IMR-90 (cell line): Measurements from ENCODE around the gene LGI4. TPM values are rescaled to one million over a fixed set of nuclear protein-coding genes. Genes with fewer than 3 reads are reported as not detected.
"Not testable (repeated sequence)": the region's sequence is repeated elsewhere in the genome, so short reads cannot be mapped to it uniquely, and the experiment has no call there.

ENCODE experiments used
- ATAC-seq: fragments of 200-7000 bp; cut with Tn5 transposase; 2 replicates; pipeline ENCODE4 v1.9.1; 2020; ENCODE audit warnings: low read depth, mild to moderate bottlenecking, moderate library complexity
- BruUV-seq: library from RNA; stranded (reverse); fragments of 400-500 nt; replicated peaks from 2 replicates; lab custom pipeline; 2021; lab: Mats Ljungman, UMichigan
- CTCF ChIA-PET: fragments of 300-600 bp; formaldehyde crosslinking; extraction: SDS; loops from one replicate; lab custom pipeline; 2021; ENCODE audit warnings: antibody characterized with exemption; lab: Yijun Ruan, JAX
- POLR2A ChIA-PET: fragments of 300-600 bp; sonication (Branson Sonifier 250); formaldehyde crosslinking; loops from one replicate; lab custom pipeline; 2022; ENCODE audit warnings: antibody characterized with exemption; ENCODE audit not compliant: unreplicated experiment; lab: Charles Lee
- DNase-seq: peaks from one replicate; pipeline ENCODE4 v3.0.0; 2013
- H2AFZ ChIP-seq: replicated peaks from 2 replicates; pipeline ENCODE3; 2013; ENCODE audit warnings: low read length, mild to moderate bottlenecking; ENCODE audit not compliant: poor library complexity
- H2AK5ac ChIP-seq: 2 replicates; pipeline ENCODE4 v1.6.1; 2013; ENCODE audit warnings: low read depth, low read length, inconsistent platforms
- H2AK9ac ChIP-seq: replicated peaks from 2 replicates; pipeline ENCODE3; 2013; ENCODE audit warnings: mild to moderate bottlenecking, low read depth, low read length, moderate library complexity; ENCODE audit not compliant: poor library complexity
- H2BK120ac ChIP-seq: 2 replicates; pipeline ENCODE4 v1.6.1; 2013; ENCODE audit warnings: low read depth, low read length, inconsistent platforms
- H2BK15ac ChIP-seq: 3 replicates; pipeline ENCODE4 v1.6.1; 2013; ENCODE audit warnings: low read depth, low read length, inconsistent platforms
- H2BK20ac ChIP-seq: 2 replicates; pipeline ENCODE4 v1.6.1; 2013; ENCODE audit warnings: low read depth, mild to moderate bottlenecking, inconsistent platforms, low read length, moderate library complexity
- H2BK5ac ChIP-seq: 2 replicates; pipeline ENCODE4 v1.6.1; 2013; ENCODE audit warnings: mild to moderate bottlenecking, low read depth, low read length, inconsistent platforms; ENCODE audit not compliant: poor library complexity, severe bottlenecking
- H3K14ac ChIP-seq: replicated peaks from 2 replicates; pipeline ENCODE4 v1.6.1; 2013; ENCODE audit warnings: low read depth, low read length, inconsistent platforms
- H3K18ac ChIP-seq: 2 replicates; pipeline ENCODE4 v1.6.1; 2013; ENCODE audit warnings: low read depth, low read length, control low read depth
- H3K23ac ChIP-seq: 2 replicates; pipeline ENCODE4 v1.6.1; 2013; ENCODE audit warnings: low read depth, low read length, inconsistent platforms
- H3K27ac ChIP-seq: 2 replicates; pipeline ENCODE4 v1.5.1; 2013; ENCODE audit warnings: mild to moderate bottlenecking, control low read depth, low read length; ENCODE audit not compliant: insufficient read depth
- H3K27me3 ChIP-seq: 2 replicates; pipeline ENCODE4 v1.6.1; 2013; ENCODE audit warnings: low read length; ENCODE audit not compliant: control insufficient read depth, insufficient read depth
- H3K36me3 ChIP-seq: 2 replicates; pipeline ENCODE4 v1.6.1; 2013; ENCODE audit warnings: low read length, mixed read lengths; ENCODE audit not compliant: control insufficient read depth, insufficient read depth
- H3K4ac ChIP-seq: 2 replicates; pipeline ENCODE4 v1.6.1; 2013; ENCODE audit warnings: low read depth, low read length, inconsistent platforms
- H3K4me1 ChIP-seq: 2 replicates; pipeline ENCODE4 v1.6.1; 2013; ENCODE audit warnings: low read length, mixed read lengths; ENCODE audit not compliant: control insufficient read depth, insufficient read depth
- H3K4me2 ChIP-seq: 2 replicates; pipeline ENCODE4 v1.6.1; 2013; ENCODE audit warnings: low read depth, mild to moderate bottlenecking, control low read depth, low read length, moderate library complexity
- H3K4me3 ChIP-seq: 2 replicates; pipeline ENCODE4 v1.5.1; 2013; ENCODE audit warnings: low read depth, mild to moderate bottlenecking, control low read depth, low read length, moderate library complexity; ENCODE audit not compliant: insufficient read depth
- H3K56ac ChIP-seq: 2 replicates; pipeline ENCODE4 v1.6.1; 2013; ENCODE audit warnings: low read length, inconsistent platforms; ENCODE audit not compliant: insufficient read depth; ENCODE audit errors: extremely low read depth
- H3K79me1 ChIP-seq, 2 experiments: 2 replicates each; pipeline ENCODE4 v1.6.1; 2013; ENCODE audit warnings: low read length in 2 of 2, inconsistent platforms in 1 of 2, low read depth in 1 of 2
- H3K9ac ChIP-seq: 2 replicates; pipeline ENCODE4 v1.6.1; 2013; ENCODE audit warnings: low read depth, low read length, control low read depth
- H3K9me1 ChIP-seq: 2 replicates; pipeline ENCODE4 v1.6.1; 2013; ENCODE audit warnings: low read length, inconsistent platforms; ENCODE audit not compliant: insufficient read depth
- H3K9me3 ChIP-seq: 2 replicates; pipeline ENCODE4 v1.6.1; 2013; ENCODE audit warnings: low read length; ENCODE audit not compliant: control insufficient read depth, insufficient read depth
- H4K20me1 ChIP-seq: 2 replicates; pipeline ENCODE4 v1.6.1; 2013; ENCODE audit warnings: low read length, inconsistent platforms; ENCODE audit not compliant: insufficient read depth
- H4K5ac ChIP-seq: 2 replicates; pipeline ENCODE4 v1.6.1; 2013; ENCODE audit warnings: mild to moderate bottlenecking, low read depth, low read length, control low read depth
- H4K8ac ChIP-seq, 2 experiments: 2 replicates each; pipeline ENCODE4 v1.6.1; 2013; ENCODE audit warnings: low read depth in 2 of 2, low read length in 2 of 2, control low read depth in 1 of 2, inconsistent platforms in 1 of 2
- H4K91ac ChIP-seq: 2 replicates; pipeline ENCODE4 v1.6.1; 2013; ENCODE audit warnings: low read depth, low read length, inconsistent platforms; ENCODE audit not compliant: insufficient read depth
- WGBS, 2 experiments: methylation state at CpG; one replicate each; pipeline versions ENCODE4 v1.1.5 to v1.1.7; 2013; ENCODE audit warnings: missing lambda C conversion rate in 2 of 2; ENCODE audit not compliant: insufficient read length in 1 of 2; ENCODE audit errors: extremely low coverage in 2 of 2; 5-methylcytosine and 5-hydroxymethylcytosine counted together
- dilution Hi-C: fragments of 300-500 bp; cut with HindIII; formaldehyde crosslinking; loops from one replicate; pipeline ENCODE4 v1.14.3; 2018; ENCODE audit warnings: low sequenced_read_pairs; ENCODE audit not compliant: unreplicated experiment
- in situ Hi-C: fragments of 300-500 bp; cut with MboI; formaldehyde crosslinking; loops from 3 replicates; pipeline ENCODE4 v1.14.3; 2019; ENCODE audit warnings: low sequenced_read_pairs, inconsistent platforms, mixed read lengths
- intact Hi-C: fragments of 100-400 bp; cut with micrococcal nuclease; formaldehyde crosslinking; loops from 2 replicates; pipeline ENCODE4 v1.10.0; 2022
- polyA plus RNA-seq, 3 experiments: library from polyadenylated mRNA; depleted of rRNA; stranded (reverse); fragments of >200 nt; gene quantifications; 2 replicates each; pipeline ENCODE4 v1.2.3, GENCODE V29; 2012; ENCODE audit warnings: low replicate concordance in 1 of 3
- total RNA-seq: library from RNA; depleted of rRNA; stranded (reverse); fragments of >200 nt; gene quantifications from 2 replicates; pipeline ENCODE4 v1.2.3, GENCODE V29; 2012

Gene LGI4
- total and polyA plus RNA-seq, 2 of the 4 experiments (the other 2 are of a cell fraction): 0.10 TPM; not detected in 1

GRCh38 chr19:35129724-35130274 lies 5.1 kb downstream of the LGI4 start:
- H3K4me1 ChIP-seq, CTCF ChIA-PET, H2AFZ ChIP-seq: not testable (repeated sequence)

More at GRCh38 chr19:35129724-35130274, 5.1 kb downstream of the LGI4 start:
- H2BK120ac ChIP-seq, ATAC-seq, H2AK5ac ChIP-seq, H2AK9ac ChIP-seq, H3K18ac ChIP-seq, H4K5ac ChIP-seq, H3K27ac ChIP-seq, H3K36me3 ChIP-seq, H3K9me1 ChIP-seq, H2BK5ac ChIP-seq, H4K91ac ChIP-seq, H2BK20ac ChIP-seq, dilution Hi-C loops, POLR2A ChIA-PET, H3K9me3 ChIP-seq, BruUV-seq, H3K79me1 ChIP-seq, H3K4ac ChIP-seq, H3K23ac ChIP-seq, H3K9ac ChIP-seq, DNase-seq, H4K20me1 ChIP-seq, in situ Hi-C loops, H3K14ac ChIP-seq, H3K4me3 ChIP-seq, H3K4me2 ChIP-seq, H3K56ac ChIP-seq, H4K8ac ChIP-seq, H2BK15ac ChIP-seq, intact Hi-C loops: not testable (repeated sequence)
- peaks cover 18% of the 10 kb centered on the region; the same call in 1 of the 2 replicates for H3K27me3 ChIP-seq
- WGBS, 2 experiments: 20% methylated on average over 1 of the region's 14 CpGs; no CpG with 5 or more reads in 1 of the 2 experiments
